Non-pigmented ciliary epithelial cell (primary cell): ENCODE measurements around the gene USP50.
A peak's percentile ranks its signal among the peaks of the same experiment; 100 is the strongest.
"Not testable (repeated sequence)": the region's sequence is repeated elsewhere in the genome, so short reads cannot be mapped to it uniquely, and the experiment has no call there.

Experiments
- DNase-seq: peaks from one replicate; pipeline ENCODE4 v3.0.0-alpha.2; 2010; ENCODE audit warnings: low read depth

Gene USP50

DNA sequence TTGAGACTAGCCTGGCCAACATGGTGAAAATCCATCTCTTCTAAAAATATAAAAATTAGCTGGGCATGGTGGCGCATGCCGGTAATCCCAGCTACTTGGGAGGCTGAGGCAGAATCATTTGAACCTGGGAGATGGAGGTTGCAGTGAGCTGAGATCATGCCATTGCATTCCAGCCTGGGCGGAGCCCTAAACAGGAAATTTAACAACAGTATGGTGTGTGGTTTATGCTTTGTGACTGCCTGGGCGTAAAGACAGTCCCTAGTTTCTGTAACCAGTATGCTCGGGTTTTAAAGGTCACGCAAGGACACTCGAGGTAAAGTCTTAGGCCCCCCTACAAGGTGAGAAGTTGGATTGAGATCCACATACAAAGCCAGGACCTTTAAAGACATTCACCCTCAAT, 43.3 kb downstream of the USP50 start:
- no peak for DNase-seq

DNA sequence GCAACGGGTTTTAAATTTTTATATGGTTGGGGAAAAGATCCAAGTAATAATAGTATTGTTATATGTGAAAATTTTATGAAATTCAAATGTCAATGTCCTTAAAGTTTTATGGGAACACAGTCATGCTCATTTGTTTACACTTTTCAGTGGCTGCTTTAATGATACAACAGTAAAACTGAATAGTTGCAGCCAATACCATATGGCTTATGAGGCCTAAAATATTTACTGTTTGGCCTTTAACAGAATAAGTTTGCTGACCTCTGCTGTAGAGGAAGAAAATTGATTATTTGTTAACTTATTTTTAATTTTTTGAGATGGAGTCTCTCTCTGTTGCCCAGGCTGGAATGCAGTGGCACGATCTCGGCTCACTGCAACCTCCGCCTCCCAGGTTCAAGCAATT, 44.7 kb downstream of the USP50 start:
- no peak for DNase-seq

DNA sequence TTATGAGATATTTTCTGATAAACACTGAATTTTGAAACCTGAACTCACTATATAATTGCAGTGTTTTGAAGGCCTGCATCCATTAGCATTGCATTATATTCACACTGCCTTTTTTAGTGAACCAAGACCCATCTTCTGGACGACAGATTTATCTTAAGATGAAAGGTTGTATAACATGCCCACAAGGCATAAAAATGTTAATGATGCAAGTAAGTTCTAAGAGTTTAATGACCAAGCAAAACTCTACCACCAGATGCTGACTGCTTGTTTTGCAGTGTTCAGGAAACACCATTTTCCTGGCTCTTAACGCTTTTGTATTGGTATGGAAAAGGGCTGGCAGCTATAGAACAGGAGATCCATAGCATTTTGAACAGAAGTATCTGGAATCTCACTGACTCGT, 46.1 kb downstream of the USP50 start:
- no peak for DNase-seq

DNA sequence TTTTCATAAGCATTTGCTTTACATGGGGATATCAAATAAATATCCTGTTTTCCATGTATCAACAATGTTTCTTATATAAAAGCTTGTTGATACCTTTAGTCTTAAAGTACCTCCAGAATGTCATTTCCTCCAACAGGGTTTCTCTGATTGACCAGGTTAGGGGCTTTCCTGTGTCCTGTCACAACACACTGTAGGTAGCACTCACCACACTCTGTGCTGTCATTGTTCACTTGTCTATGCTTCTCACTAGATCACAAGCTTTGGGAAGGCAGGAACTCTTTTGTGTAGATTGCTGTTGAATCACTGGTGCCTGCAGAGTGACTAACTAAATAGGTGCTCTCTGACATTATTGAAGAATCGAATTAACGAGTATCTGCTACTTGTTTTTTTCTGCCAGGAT, 49.8 kb downstream of the USP50 start:
- no peak for DNase-seq

DNA sequence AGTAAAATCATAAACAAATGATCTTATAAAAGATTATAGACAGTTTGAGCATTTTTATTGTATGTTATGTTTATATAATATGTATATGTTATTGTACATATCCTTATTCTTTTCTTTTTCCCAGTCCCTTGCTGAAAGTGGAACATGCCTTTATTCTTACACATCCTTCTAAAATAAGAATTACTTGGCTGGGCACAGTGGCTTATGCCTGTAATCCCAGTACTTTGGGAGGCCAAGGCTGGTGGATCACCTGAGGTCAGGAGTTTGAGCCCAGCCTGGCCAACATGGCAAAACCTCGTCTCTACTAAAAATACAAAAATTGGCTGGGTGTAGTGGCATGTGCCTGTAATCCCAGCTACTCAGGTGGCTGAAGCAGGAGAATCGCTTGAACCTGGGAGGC, 51.9 kb downstream of the USP50 start:
- DNase-seq: not testable (repeated sequence)

DNA sequence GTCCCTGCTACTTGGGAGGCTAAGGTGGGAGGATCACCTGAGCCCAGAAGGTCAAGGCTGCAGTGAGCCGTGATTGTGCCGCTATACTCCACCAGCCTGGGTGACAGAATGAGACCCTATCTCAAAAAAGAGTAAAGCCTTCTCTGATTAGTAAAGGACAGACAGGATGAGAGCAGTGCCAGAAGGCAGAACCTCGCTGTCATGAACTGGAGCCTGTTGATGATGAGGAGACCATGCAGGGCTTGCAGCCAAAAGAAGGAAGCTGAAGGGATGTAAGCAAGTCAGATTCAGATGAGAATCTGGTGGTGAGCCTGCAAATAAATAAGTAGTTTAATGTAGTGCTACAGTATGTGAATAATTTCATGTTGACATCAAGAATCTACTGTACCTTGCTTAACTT, 52.8 kb downstream of the USP50 start:
- no peak for DNase-seq

DNA sequence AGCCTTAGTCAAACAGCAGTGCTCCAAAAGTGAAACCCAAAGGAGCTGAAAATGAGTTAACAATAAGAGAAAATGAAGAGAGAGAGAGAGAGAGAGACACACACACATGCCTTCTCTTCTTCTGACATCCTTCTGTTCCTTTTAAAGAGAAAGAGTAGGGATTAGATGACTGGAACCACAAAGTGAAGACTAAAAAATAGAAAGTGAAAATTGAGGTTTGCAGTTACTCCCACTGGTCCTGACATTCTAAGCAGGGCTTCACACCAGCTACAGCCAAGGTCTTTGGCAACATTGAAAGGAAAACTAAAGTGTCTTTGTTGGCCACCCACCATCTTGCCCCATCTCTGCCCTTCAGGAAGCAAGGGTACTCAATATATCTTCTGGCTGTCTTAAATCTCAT, 59.2 kb downstream of the USP50 start:
- DNase-seq: no peak

DNA sequence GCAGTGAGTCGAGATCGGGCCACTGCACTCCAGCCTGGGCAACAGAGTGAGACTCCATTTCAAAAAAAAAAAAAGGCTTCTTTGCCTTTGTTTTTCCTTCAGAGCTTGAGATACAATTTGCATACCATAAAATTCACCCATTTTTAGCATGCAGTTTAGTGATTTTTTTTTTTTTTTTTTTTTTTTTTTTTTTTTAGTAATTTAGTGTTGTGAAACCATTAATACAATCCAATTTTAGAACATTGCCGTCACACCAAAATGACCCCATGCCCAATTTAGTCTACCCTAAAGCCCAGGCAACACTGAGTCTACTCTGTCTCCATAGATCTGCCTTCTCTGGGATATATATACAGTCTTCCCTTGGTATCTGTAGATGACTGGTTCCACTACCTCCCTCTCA, 61.1 kb downstream of the USP50 start:
- no peak for DNase-seq

DNA sequence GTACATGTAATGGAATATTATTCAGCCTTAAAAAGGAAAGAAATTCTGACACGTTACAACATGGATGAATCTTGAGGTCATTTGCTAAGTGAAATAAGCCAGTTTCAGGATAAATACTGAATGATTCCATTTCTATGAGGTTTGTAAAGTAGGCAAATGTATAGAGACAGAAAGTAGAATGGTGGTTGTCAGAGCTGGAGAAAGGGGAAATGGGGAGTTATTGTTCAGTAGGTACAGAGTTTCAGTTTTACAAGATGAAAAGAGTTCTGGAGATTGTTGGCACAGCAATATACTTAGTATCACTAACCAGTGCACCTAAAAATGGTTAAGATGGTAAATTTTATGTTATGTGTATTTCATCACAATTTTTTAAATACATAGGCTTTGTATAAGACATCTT, 61.7 kb downstream of the USP50 start:
- DNase-seq: no peak

DNA sequence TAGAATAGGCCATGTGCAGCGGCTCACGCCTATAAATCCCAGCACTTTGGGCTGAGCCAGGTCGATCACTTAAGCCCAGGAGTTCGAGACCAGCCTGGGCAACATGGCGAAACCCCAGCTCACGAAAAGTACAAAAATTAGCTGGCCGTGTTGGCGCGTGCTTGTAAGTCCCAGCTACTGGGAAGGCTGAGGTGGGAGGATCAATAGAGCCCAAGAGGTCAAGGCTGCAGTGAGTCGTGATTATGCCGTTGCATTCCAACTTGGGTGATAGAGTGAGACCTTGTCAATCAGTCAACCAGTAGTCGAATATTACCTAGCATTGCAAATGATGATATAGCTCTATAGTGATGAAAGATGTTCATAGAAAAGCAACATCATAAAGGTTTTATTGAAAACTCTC, 70.3 kb downstream of the USP50 start:
- no peak for DNase-seq

DNA sequence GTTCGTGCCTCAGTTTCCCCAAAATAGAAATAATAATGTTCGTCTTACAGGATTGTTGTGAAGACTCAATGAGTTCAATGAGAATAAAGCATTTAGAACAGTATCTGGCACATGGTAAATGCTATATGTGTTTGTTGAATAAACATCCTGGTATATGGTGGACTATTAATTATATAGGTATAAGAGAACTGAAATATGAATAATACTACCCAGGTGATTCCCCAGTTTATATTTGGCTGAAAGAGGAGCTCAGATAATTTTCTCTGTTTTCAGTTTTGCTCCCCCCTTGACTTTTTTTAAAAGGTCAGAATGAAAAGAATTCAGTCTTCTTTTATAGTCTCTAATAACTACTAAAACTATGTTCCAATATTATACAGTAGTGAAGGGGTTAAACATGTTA, 75.4 kb downstream of the USP50 start:
- DNase-seq: no peak

DNA sequence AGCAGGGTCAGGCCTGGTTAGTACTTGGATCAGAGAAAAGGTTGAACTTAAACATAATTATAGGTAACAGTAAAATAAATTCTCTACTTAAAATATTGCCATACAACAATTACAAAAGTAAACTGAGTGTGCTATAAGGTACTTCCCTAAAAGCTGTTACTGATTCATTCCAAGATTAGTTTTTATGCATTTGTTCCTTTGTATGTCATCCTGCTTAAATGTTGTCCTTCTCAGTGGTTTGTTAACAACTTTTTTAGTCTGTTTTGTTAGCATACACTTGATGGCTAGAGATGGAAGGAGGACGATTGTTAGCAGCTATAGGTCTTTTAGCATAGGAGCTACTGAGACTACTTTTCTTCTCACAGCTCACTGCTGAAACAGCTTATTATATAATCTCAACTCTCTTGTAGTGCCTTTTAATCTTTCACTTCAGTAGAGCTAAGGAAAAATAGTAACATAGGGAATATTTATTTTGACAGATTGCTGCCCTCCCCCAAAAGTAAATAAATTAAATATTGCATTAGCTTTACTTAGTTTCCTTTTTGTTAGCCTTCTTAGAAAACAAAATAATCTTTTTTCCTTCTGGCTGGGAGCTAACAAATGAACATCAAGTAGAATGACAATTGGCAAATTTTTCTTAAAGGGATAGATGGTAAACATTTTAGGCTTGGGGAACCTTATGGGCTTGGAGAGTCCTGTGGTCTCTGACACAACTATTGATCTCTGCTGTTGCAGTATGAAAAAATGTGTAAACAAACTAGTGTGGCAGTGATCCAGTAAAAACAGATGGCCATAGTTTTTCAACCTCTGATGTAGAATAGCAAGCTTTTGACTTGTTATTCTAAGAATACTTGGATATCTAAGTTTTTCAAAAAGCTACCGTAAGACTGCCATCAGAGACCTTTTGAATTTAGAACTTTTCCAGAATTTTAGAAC, 82.8 kb downstream of the USP50 start:
- DNase-seq: peak; percentile 6

DNA sequence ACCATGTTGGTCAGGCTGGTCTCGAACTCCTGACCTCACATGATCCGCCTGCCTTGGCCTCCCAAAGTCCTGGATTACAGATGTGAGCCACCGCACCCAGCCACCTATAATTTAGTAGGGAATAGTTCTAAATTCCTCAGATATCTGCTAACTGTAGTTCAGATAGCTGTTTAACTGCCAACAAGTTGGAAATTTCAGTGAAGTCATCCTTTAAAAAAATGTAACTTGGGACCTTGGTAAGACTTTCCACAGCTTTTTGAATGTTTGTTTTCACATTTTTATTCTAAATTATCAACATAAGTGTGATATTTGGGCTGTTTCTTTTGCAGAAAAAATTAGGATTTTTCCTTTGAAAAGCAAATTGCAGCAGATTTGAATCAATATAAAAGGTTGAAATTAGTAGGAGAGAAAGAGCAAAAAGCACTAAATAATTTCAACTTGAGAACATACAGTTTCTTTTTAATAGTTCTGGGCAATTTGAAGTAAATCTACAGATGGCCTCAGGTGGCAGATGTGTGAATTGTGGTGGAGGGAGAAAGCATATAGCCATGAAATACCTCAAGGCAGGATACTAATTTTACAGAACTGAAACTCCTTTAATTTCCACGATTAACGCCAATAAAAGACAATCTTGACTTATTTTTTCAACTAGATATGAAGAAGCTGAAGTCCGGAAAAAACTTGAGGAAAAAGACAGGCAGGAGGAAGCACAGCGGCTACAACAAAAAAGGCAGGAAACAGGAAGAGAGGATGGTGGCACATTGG, 87.9 kb downstream of the USP50 start:
- DNase-seq: no peak

DNA sequence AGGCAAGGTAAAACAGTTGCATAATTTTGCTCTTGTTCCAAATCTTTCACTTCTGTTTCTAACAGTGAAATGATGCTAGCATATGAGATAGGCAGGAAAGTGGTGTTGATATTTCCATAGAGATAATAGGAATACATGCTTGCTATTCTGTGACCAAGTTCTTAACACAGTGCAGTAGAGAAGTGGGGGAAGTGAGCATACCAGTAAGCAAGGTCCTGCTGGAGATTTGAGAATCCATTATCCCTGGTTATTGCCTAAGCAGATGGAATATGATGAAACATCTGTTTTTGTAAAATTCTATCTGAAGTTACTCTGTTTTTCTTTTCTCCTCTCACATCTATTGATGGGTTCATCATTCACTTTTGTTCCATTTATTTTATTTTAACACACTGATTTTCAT, 93.5 kb downstream of the USP50 start:
- no peak for DNase-seq
